Activated CD4-positive, alpha-beta T cell treated with anti-CD3 and anti-CD28 coated beads, Interleukin-2, amount 50 U/mL, for 24 hours (primary cell): Measurements from ENCODE around the gene UFL1.

ENCODE experiments used
- DNase-seq, 2 donors: peaks; one replicate each; pipeline ENCODE4 v3.0.0-alpha.2; 2020; ENCODE audit warnings: low read depth in 1 of 2, low spot score in 1 of 2

UFL1 gene

GRCh38 chr6:96571551-96571950 is 49.9 kb downstream of the UFL1 start:
- no peak for DNase-seq

- no peak for DNase-seq
Observed at GRCh38 chr6:96575359-96575758, 53.8 kb downstream of the UFL1 start.

- no peak for DNase-seq
Observed at GRCh38 chr6:96576221-96576620, 54.6 kb downstream of the UFL1 start.

GRCh38 chr6:96582021-96582420 is 60.4 kb downstream of the UFL1 start:
- no peak for DNase-seq

- DNase-seq, result no peak
Observed at GRCh38 chr6:96582436-96582835, 60.8 kb downstream of the UFL1 start.

GRCh38 chr6:96604420-96604819 is 82.8 kb downstream of the UFL1 start:
- DNase-seq, result no peak
